HG03460 (cell line): ENCODE measurements around the gene SPRED2.

ENCODE experiments used
- ATAC-seq: cut with Tn5 transposase; IDR thresholded peaks from one replicate; pipeline ENCODE4 v1.9.1; 2021; ENCODE audit not compliant: unreplicated experiment

The SPRED2 gene

GRCh38 chr2:65442420-65443020, 10.1 kb upstream of the SPRED2 start:
- no peak for ATAC-seq

DNA sequence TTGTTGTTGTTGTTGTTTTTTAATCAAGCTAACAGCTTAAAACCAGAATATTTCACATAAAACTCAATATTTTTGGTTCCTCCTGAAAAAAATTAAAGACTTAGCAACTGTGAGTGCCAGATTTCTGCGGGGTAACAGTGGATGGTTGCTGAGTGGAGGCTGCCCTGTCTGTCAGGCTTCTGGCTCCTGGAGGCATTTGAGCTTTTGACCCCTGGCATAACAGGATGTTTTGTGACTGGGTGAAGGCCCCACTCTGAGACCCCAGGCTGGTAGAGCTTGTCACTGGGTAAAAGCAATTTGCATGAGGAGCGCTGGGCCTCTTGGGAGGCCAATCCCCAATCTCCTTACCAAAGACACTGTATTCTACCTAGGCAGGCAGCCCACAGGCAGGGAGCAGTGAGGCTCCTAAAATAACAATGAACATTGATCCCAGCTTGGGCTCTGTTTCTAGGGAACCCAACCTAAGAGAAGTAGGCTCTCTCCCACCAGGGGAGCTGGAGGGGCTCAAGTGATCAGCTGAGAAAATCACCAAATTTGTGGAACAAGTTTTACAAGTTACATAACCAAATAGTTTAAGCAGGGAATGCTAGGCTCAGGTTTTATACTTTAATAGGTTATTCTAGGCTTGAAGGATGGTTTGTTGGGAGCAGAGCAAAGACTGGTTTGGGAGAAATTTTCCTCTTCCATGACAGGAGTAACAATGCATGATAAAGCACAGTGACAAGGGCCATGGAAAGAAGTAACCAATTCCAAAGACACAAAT, 5.9 kb upstream of the SPRED2 start:
- no peak for ATAC-seq

GRCh38 chr2:65437392-65438135, 5.2 kb upstream of the SPRED2 start:
- no peak for ATAC-seq

DNA sequence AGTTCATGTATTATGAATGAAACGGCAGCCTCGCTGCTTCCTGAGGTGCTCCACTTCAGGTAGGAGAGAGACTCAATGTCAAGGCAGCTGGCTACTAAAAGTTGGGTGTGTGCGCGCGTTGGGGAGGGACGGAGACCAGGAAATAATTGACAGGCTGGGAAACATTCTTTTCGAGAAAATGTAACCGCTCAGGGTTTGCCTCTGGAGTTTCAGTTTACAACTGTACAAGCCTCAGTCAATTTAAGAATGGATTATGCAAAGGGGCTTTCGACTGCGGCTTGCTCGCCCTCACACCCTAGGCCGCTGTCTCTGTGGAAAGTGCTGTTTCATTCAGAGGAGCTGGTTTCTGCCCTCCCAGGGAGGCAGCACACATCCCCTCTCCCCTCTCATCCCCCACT, 4.4 kb upstream of the SPRED2 start:
- ATAC-seq = peak; percentile 73

- ATAC-seq = peak; percentile 35
These were observed 3.9 kb upstream of the SPRED2 start for GRCh38 chr2:65436169-65436823.

GRCh38 chr2:65435625-65436168, 3.3 kb upstream of the SPRED2 start:
- no peak for ATAC-seq

GRCh38 chr2:65434592-65435241, 2.3 kb upstream of the SPRED2 start:
- no peak for ATAC-seq

DNA sequence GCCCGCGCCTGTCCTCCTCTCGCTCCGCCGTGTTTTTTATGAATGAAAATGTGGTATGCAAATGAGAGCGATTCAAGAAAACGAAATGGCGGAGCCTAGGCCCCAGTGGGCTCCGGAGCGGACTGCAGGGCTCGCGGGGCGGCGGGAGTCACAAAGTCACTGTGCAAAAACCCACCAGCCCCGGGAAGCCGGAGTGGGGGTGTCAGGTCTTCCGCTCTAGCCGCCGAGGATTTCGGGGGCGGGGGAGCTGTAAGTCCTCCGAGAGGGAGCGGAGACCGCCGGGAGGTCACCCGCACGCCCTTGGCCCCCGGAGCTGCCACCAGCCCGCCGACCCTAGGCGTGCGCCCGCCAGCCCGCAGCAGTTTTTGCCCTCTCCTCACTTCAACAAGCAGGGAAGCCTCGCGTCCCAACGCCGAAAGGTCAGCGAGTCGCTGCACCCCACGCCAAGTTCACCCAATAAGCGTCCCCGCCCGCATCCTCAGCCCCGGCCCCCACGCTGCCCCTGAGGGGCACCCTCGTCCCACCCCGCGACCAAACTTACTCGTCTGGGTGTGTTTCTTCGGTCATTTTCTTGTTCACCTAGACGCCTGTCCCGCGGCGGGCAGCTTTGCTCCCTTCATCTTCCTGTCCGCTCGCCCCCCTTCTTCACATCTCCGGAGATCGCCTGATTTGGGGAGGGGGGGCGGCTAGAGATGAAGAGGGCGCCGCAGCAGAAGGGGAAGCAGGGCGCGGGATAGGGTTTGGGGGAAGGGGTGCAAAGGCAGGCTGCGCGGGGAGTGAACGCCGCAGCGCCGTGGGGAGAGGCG, 775 bp downstream of the SPRED2 start:
- ATAC-seq = peak; percentile 33

DNA sequence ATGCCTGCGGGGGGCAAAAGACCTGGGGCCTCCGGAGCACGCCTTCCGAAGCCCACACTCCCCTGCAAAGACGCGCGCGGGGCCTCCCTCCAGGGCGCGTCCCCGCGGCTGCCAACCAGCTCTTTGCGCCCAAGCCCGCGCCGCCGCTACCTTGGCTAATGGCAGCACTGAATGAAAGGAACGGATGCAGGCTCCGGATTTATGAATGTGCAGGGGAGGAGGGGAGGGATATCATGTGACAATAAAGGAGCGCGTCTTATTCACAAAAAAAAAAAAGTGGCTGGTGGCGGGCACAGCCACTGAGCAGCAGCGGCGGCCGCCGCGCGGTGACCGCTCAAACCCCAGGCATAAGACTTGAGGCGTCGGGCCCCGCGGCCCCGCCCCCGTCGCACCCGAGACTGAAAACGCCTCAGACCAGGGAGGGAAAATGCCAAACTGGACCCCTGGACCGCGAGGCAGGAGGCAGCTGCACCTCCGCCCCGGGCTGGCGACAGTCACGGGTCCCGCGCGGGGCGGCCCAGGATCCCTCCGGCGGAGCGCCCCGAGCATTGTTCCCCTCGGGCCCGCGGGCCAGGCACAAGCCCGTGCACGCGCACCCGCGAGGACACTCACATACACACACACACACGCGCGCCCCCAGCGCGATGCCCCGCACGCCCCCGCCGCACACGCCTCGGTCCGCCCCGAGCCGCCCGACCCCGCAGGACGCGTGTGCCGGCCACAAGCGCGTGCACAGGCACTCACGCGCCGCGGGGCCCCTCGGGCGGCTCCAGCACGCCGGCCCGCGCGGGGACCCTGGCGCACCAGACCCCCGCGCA, 1.6 kb downstream of the SPRED2 start:
- peak; percentile 28 for ATAC-seq

- peak; percentile 14 for ATAC-seq
These were observed 2.4 kb downstream of the SPRED2 start for GRCh38 chr2:65429786-65430602.

GRCh38 chr2:65427532-65427931, 4.9 kb downstream of the SPRED2 start:
- no peak for ATAC-seq

DNA sequence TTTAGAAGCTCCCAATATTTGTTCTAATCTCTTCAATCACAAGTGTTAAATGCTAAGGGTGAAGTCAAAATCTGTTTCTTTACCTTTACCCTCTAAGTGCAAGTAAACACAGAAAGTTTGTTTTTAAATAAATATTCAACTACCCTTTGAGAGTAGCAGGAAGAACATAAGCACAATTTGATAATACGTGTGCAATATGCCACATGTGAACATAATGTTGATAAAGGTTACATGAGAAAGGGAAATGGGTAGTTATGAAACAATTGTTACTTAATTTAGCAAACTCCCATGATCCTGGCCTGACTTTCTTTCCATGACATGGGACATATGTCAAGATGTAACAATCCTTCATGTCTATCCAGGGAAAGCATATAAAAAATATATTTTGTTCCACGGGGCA, 7.1 kb downstream of the SPRED2 start:
- ATAC-seq = no peak

- ATAC-seq = no peak
These were observed 8.0 kb downstream of the SPRED2 start for GRCh38 chr2:65424391-65424790.

DNA sequence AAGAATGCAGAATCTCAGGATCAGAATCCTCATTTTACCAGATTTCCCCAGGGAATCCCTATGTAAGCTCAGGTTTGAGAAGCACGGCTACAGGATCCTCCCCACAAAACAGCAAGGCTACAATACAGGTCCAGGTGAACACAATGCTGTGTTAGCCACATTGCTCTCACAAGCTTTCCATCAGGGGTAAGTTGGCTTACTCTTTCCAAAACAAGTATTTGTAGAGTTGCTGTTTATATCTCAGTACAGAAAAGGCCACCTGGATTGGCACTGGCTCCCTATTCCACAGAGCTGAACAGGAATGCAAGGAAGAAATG, 11.0 kb downstream of the SPRED2 start:
- no peak for ATAC-seq

- peak; percentile 73 for ATAC-seq
These were observed 11.5 kb downstream of the SPRED2 start for GRCh38 chr2:65420712-65421431.

DNA sequence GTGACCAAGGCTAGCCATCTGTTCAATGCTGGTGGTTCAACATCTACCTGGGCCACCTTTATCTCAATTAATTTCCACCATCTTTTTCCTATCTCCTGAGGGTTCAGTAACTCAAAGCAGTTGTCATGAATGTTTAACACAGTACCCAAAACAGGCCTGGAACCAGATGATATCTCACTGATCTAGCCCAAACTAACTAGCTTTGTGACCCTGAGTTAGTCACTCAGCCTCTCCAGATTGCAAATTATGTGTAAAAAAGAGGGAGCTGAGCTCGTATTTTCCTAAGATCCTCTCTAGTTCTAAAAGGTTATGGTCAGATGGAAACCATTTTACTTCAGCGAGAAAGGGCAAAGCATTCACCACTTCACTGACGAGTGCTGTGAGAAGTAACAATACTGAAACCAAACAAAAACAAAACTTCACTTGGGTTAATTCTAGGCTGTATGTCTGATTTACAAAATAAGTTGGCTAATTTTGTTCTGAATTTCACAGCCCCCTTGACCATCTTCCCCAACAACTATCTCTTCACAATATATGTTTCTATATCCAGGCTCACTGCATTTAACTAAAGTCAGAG, 14.8 kb downstream of the SPRED2 start:
- ATAC-seq = no peak

- no peak for ATAC-seq
These were observed 15.5 kb downstream of the SPRED2 start for GRCh38 chr2:65416945-65417344.
